Measurements from ENCODE around the gene CCN5.

The CCN5 gene

DNA sequence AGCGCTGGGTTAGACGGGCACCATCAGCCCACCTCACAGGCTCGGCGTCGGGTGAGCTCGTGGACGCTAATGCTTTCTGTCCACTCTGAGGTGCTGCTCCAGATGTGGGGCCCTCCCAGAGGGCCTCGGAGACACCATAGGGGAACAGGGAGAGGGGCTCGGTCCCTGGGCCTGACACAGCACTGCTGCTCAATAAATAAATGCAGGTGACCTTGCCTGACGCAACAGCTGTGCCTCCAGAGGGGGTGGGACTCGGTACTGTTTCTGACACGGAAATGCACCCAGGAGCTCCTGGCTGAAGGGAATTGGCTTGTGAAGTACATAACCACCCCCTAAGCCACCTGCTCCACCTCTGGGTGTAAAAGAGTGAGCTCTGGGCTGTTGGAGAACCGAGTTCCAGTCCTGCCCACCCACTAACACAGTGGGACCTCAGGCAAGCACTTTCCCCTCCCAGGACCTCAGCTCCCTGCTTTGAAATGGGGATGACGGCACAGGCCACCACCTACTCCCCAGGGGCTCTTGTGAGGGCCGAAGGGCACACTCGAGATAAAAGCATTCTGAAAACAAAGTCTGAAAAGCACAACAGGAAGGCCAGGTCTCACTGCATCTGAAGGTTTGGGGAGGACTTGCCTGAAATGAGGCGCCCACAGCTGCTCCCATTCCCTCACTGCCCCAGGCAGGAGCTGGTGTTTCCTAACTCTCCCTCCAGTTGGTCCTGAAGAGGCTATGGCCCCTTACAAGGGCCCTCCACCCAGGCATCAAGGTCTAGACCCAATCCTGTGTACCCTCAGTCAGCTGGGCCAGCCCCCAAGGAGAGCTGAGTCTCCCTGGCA lies 37.1 kb downstream of the CCN5 start:
- Histone ChIP-seq H3K27ac (no peak overlapping the region), H3K4me3 (no peak overlapping the region), H3K4me1 (peaks cover 0 to 24% (median 10%) of the 10 kb centered on the region in 4 donors), H3K9me3 (no peaks in the 10 kb centered on the region), H3K36me3 (no peaks in the 10 kb centered on the region), H3K27me3 (peaks cover 0 to 60% of the 10 kb centered on the region in 2 donors)
- no peak for DNase-seq
- intact Hi-C loops (cut with DNase I; ENCODE audit: low total_unique reads) = loop anchor here (10.0 kb wide), 1 partner anchor 202 kb away; no protein-coding TSS in a partner anchor
- TF ChIP-seq, protein P1, sequence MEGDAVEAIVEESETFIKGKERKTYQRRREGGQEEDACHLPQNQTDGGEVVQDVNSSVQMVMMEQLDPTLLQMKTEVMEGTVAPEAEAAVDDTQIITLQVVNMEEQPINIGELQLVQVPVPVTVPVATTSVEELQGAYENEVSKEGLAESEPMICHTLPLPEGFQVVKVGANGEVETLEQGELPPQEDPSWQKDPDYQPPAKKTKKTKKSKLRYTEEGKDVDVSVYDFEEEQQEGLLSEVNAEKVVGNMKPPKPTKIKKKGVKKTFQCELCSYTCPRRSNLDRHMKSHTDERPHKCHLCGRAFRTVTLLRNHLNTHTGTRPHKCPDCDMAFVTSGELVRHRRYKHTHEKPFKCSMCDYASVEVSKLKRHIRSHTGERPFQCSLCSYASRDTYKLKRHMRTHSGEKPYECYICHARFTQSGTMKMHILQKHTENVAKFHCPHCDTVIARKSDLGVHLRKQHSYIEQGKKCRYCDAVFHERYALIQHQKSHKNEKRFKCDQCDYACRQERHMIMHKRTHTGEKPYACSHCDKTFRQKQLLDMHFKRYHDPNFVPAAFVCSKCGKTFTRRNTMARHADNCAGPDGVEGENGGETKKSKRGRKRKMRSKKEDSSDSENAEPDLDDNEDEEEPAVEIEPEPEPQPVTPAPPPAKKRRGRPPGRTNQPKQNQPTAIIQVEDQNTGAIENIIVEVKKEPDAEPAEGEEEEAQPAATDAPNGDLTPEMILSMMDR (IDR thresholded peaks at IDR 0.05) = no peak

DNA sequence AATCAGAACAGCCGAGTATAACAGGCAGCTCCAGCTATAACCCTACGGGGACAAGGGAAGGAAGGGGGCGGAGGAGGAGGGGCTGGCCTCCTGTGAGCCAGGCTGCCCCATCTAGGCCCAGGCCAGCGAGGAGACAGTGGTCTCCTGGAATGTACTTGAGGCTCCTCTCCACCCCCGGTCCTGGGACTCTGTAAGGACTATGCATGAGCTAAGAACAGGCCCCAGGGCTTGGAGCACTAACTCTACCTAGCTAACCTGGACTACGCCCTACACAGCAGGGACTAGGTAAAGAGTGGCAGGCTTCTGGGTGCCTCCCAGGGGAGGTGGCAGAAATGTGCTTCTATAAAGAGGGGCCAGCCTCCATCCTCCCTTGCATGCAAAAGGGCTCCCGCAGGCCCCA lies 39.4 kb downstream of the CCN5 start:
- TF ChIP-seq, protein P1 (IDR thresholded peaks at IDR 0.05) = no peak
- DNase-seq = no peak
- Histone ChIP-seq H3K9me3 (no peaks in the 10 kb centered on the region), H3K27me3 (peaks cover 0 to 69% of the 10 kb centered on the region in 2 donors), H3K36me3 (no peaks in the 10 kb centered on the region), H3K4me1 (peaks cover 0 to 9% (median 4%) of the 10 kb centered on the region in 4 donors), H3K4me3 (no peak overlapping the region), H3K27ac (no peak overlapping the region)
- intact Hi-C loops (cut with DNase I; ENCODE audit: low total_unique reads) = loop anchor here (10.0 kb wide), 1 partner anchor 200 kb away; no protein-coding TSS in a partner anchor

DNA sequence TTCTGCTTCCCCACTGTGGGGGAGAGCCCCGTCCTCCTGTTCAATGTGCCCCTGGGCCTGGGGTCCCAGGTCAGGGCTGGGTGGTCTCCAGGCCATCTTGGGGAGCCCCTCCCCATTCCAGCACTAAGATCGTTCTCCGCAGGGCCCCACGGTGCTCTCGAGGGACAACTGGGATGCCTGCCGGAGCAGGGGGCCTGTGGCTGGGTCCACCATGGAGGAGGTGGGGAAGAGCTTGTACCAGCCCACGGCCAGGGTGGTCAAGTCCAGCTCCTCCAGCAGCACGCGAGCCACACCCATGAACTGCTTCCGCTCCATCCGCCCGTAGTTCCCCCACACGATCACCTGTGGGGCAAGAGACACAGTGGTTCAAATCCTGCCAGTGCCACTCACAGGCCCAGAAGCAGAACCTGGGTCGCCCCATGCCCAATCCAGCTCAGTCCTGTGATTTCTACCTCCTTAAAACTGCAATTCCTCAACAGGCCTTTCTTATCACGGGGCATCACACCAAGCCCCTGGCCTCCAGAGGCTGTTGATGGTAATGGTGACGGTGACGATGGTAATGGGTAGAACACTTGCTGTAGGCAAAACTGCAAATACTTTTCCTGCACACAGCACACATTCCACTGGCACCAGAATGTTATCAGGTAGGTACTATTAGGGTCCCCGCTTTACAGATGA lies 41.0 kb downstream of the CCN5 start:
- Histone ChIP-seq H3K4me1 (no peaks in the 10 kb centered on the region), H3K27me3 (peaks cover 0 to 54% of the 10 kb centered on the region in 2 donors), H3K36me3 (no peaks in the 10 kb centered on the region), H3K4me3 (no peak overlapping the region), H3K27ac (no peak overlapping the region), H3K9me3 (no peaks in the 10 kb centered on the region)
- no peak for DNase-seq
- intact Hi-C loops (cut with DNase I; ENCODE audit: low total_unique reads) = loop anchor here (10.0 kb wide), 1 partner anchor 199 kb away; no protein-coding TSS in a partner anchor
- TF ChIP-seq, protein P1 (IDR thresholded peaks at IDR 0.05) = no peak

DNA sequence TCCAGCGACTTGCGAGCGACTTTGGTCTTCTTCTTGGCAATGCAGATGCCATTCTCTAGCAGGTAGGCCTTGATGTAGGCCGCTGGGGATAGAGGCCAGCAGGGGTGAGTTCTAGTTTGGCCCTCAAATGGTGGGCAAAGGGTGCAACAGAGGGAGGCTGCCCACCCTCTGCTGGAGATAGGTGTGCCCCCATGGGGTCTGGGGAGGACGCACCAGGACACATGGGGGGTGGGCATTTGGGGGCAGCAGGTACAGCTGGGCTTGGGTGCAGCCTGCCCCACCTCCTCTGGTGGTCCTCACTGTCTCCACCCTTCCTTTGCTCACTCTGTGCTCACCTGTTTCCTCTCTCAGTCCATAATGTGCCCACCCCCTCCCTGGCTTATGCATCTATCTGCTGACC lies 41.8 kb downstream of the CCN5 start:
- peaks cover 0 to 46% of the 10 kb centered on the region in 2 donors for H3K27me3 ChIP-seq
- H3K27ac ChIP-seq = no peak overlapping the region
- intact Hi-C loops (cut with DNase I; ENCODE audit: low total_unique reads) = loop anchor here (10.0 kb wide), 1 partner anchor 198 kb away; no protein-coding TSS in a partner anchor
- no peak overlapping the region for H3K4me3 ChIP-seq
- H3K36me3 ChIP-seq = no peaks in the 10 kb centered on the region
- H3K4me1 ChIP-seq = no peaks in the 10 kb centered on the region
- DNase-seq = no peak
- TF ChIP-seq, protein P1 (IDR thresholded peaks at IDR 0.05) = no peak
- no peaks in the 10 kb centered on the region for H3K9me3 ChIP-seq

DNA sequence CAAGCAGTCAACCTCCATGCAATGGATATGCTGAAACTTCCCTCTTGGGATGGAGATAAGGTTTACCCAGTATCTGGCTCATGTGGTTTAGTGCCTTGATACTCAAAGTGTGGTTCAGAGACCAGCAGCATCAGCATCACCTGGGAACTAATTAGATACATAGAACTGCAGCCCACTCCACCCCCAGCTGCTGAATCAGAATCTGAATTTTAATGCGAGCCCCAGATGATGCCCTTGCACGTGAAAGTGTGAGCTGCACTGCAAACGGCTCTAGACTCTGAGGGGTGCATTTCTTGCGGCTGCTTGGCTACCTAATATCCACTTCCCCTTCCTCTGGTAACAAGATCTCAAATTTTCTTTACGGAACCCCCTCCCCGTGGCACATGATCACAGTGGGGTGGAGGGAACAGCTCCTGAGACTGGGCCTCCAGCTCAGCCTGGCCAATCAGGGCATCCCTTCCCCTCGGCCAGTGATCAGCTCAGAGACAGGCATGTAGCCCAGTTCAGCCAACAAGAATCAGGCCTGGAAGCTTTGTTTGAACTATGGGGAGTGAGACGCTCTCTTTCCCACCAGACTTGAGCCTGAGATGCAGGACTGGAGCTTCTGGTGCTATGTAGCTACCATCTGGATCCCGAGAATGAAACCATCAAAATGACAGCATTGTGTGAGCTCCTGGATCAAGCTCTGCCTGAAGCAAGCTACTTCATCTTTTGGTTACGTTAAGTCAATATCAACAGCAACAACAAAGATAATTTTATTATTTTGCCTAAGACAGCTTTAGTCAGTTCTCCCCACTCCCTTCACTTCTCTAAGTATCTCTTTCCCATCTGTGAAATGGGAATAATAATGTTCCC lies 43.3 kb downstream of the CCN5 start:
- intact Hi-C loops (cut with DNase I; ENCODE audit: low total_unique reads) = loop anchor here (10.0 kb wide), 1 partner anchor 196 kb away; no protein-coding TSS in a partner anchor
- Histone ChIP-seq H3K27me3 (peaks cover 0 to 44% of the 10 kb centered on the region in 2 donors), H3K9me3 (no peaks in the 10 kb centered on the region), H3K4me3 (no peak overlapping the region), H3K27ac (no peak overlapping the region), H3K4me1 (no peaks in the 10 kb centered on the region), H3K36me3 (no peaks in the 10 kb centered on the region)
- no peak for DNase-seq
- TF ChIP-seq, protein P1 (IDR thresholded peaks at IDR 0.05) = no peak

All from tibial artery (tissue), 4 donors.